Astrocyte of the spinal cord (primary cell): Measurements from ENCODE around the gene CASKIN1.
"Not testable (repeated sequence)": the region's sequence is repeated elsewhere in the genome, so short reads cannot be mapped to it uniquely, and the experiment has no call there.

ENCODE experiments used
- DNase-seq: peaks from one replicate; pipeline ENCODE4 v3.0.0; 2011; ENCODE audit warnings: low read depth, low spot score
- H3K4me3 ChIP-seq: 2 replicates; pipeline ENCODE4 v1.5.1; 2011; ENCODE audit warnings: low read depth, mild to moderate bottlenecking, low read length, moderate library complexity
- in situ Hi-C: cut with HindIII; loops from 2 replicates; pipeline ENCODE4 v1.10.0; 2017; ENCODE audit warnings: low sequenced_read_pairs

CASKIN1 gene

GRCh38 chr16:2127630-2128280 is 68.7 kb downstream of the CASKIN1 start:
- DNase-seq, result peak; percentile 52
- H3K4me3 ChIP-seq, in situ Hi-C loops: not testable (repeated sequence)
